Loucy (cell line): ENCODE results near the gene DPP3.
"Not testable (repeated sequence)": the region's sequence is repeated elsewhere in the genome, so short reads cannot be mapped to it uniquely, and the experiment has no call there.

Source experiments
- CTCF ChIP-seq: fragments of 200-600 bp; sonication (generic); conservative IDR thresholded peaks from 2 replicates; pipeline ENCODE4 v1.5.1; 2014; ENCODE audit warnings: mild to moderate bottlenecking, antibody characterized with exemption, low read length
- EZH2phosphoT487 ChIP-seq: fragments of 200-600 bp; IDR thresholded peaks from 2 replicates; pipeline ENCODE4 v1.6.1; 2018; ENCODE audit warnings: antibody characterized with exemption, mild to moderate bottlenecking, moderate library complexity, borderline replicate concordance

- not testable (repeated sequence) for TF ChIP-seq CTCF, EZH2phosphoT487
Measured at GRCh38 chr11:66540598-66540997, 60.4 kb downstream of the DPP3 start.
